Tibial nerve (tissue), 3 donors: Measurements from ENCODE around the gene ALDOC.

Experiments
- POLR2A ChIP-seq, 2 donors: fragments of 450-650 bp; IDR thresholded peaks; one replicate each; pipeline ENCODE4 v1.6.1; 2017; ENCODE audit warnings: antibody characterized with exemption in 2 of 2, mild to moderate bottlenecking in 2 of 2, moderate library complexity in 2 of 2
- TF ChIP-seq, protein P1 (sequence below), 5 experiments: fragments of 200-600 bp in 3 of 5; fragments of 450-650 bp in 2 of 5; sonication (generic) in 3 of 5; IDR thresholded peaks; one replicate each; pipeline ENCODE4 v1.5.1; 2016 to 2019; ENCODE audit warnings: antibody characterized with exemption in 5 of 5, mild to moderate bottlenecking in 3 of 5, moderate library complexity in 2 of 5

GRCh38 chr17:28573040-28573380 is 3.7 kb downstream of the ALDOC start:
- TF ChIP-seq, protein P1, sequence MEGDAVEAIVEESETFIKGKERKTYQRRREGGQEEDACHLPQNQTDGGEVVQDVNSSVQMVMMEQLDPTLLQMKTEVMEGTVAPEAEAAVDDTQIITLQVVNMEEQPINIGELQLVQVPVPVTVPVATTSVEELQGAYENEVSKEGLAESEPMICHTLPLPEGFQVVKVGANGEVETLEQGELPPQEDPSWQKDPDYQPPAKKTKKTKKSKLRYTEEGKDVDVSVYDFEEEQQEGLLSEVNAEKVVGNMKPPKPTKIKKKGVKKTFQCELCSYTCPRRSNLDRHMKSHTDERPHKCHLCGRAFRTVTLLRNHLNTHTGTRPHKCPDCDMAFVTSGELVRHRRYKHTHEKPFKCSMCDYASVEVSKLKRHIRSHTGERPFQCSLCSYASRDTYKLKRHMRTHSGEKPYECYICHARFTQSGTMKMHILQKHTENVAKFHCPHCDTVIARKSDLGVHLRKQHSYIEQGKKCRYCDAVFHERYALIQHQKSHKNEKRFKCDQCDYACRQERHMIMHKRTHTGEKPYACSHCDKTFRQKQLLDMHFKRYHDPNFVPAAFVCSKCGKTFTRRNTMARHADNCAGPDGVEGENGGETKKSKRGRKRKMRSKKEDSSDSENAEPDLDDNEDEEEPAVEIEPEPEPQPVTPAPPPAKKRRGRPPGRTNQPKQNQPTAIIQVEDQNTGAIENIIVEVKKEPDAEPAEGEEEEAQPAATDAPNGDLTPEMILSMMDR (IDR thresholded peaks at IDR 0.05) = no peak
- no peak for TF ChIP-seq POLR2A (IDR thresholded peaks at IDR 0.05)
